ENCODE results near the gene ADD1.

ADD1 gene

GRCh38 chr4:2823671-2824328, 19.8 kb upstream of the ADD1 start:
- no peak for DNase-seq

- no peak for DNase-seq
Observed at GRCh38 chr4:2824329-2824835, 19.3 kb upstream of the ADD1 start.

DNA sequence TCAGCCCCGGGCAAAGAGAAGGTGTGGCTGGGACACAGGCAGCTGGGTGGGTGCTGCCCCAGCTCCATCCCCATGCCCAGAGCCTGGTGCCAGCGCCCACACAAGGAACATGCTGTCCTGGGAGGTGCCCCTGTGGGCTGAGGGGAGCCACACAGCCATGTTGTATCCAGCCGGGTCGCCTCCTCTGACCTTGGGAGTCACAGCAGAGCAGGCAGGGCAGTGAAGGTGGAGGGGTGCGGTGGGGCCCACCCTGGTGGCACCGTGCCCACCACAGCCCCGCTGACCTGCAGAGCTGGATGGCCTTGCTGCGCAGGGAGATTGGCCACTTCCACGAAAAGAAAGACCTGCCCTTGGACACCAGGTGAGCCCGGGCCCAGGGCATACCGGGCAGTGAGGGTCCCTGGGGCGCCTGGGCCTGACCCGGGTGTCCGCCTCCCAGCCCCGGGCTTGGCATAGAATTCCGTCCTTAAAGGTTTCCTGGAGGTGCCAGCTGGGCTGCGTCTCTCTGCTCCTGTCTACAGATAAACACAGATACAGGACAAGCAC, 18.7 kb upstream of the ADD1 start:
- DNase-seq: no peak

DNA sequence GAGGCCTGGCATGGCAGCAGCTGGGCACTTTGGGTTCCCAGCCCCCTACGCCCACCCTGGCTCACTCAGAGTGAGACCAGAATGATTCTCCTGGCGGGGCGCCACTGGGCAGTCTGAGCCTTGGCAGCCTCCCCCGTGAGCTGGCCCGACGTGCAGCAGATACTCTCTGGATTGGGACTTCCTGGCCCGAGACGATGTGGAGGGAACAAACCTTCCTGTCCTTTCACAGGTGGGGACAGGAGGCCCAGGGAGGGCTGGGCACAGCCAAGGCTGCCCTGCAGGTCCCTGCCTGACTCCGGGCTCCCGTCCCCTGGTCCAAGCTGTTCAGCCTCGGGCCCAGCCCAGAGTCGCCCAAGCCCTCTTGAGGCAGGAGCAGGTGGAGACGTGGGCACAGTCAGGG, 17.9 kb upstream of the ADD1 start:
- no peak for DNase-seq

GRCh38 chr4:2827071-2827873, 16.4 kb upstream of the ADD1 start:
- DNase-seq: no peak

DNA sequence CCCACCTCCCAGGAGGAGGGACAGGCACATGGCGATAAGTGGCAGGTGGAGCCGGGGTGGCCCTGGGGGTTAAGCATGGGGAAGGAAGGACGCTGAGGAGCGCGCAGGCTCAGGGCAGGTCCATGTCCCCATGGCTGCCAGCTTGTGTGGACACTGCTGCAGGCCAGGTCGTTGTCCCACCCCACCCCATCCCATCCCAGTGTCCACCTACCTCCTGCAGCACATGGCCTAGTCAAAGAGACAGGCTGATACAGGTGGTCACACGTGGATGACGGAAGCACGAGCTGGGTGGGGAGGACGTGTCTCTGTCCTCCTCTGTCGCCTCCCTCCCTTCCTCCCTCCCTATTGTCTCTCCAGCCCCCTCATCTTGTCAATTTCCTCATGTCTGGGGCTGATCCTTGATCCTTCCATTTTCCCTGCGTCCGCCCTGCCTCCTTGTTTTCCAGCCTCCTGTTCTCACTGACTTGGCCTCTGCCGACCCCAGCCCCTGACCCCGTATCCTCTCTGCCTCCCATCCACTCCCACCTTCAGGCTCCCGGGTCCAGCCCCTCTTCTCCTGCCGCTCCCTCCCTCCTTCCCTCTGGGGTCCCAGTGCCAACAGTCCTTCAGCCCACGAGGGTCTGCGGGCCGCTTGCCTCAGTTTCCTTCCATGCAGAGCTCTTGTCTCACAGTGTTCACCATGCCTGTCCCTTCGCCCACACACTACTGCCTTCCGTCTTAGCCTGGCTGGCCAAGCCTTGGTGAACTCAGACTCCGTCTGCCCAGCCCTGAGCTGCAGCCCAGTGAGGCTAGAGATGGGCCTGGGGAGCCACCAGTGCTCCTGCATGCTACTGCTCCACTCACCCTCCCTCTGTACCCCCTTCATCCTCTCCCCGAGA, 15.5 kb upstream of the ADD1 start:
- no peak for DNase-seq

DNA sequence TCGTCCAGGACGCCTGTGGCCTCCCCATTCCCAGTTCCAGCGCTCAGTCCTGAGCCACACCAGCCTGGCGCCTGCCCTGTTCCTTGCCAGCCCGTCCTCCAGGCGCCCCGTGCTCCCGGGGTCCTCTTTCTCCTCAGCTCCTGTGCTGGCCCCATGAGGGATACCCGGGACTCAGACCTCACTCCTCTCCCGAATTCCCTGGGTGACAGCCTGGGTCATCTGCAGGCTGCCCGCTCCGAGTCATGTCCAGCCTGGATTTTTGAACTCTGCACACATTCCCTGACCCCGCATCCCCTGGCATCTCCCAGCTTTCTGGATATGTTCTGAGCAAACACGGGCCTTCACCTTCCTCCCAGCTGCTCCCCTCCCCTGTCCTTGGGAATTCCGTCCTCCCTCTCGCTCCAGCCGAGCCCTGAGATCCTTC, 14.9 kb upstream of the ADD1 start:
- DNase-seq: no peak

DNA sequence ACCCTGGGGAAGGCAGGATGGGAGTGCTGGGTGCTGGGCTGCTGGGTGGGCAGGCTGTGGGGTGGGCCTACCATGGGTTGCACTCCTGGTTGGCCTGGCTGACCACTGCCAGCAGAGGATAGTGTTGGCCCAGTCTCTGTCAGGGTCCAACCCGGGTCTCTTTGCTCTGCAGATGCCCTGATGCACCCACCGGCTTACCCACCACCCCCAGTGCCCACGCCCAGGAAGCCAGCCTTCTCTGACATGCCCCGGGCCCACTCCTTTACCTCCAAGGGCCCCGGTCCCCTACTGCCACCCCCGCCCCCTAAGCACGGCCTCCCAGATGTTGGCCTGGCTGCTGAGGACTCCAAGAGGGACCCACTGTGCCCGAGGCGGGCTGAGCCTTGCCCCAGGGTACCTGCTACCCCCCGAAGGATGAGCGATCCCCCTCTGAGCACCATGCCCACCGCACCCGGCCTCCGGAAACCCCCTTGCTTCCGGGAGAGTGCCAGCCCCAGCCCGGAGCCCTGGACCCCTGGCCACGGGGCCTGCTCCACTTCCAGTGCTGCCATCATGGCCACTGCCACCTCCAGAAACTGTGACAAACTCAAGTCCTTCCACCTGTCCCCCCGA, 14.2 kb upstream of the ADD1 start:
- DNase-seq: no peak

GRCh38 chr4:2829933-2830451, 13.7 kb upstream of the ADD1 start:
- DNase-seq: no peak

DNA sequence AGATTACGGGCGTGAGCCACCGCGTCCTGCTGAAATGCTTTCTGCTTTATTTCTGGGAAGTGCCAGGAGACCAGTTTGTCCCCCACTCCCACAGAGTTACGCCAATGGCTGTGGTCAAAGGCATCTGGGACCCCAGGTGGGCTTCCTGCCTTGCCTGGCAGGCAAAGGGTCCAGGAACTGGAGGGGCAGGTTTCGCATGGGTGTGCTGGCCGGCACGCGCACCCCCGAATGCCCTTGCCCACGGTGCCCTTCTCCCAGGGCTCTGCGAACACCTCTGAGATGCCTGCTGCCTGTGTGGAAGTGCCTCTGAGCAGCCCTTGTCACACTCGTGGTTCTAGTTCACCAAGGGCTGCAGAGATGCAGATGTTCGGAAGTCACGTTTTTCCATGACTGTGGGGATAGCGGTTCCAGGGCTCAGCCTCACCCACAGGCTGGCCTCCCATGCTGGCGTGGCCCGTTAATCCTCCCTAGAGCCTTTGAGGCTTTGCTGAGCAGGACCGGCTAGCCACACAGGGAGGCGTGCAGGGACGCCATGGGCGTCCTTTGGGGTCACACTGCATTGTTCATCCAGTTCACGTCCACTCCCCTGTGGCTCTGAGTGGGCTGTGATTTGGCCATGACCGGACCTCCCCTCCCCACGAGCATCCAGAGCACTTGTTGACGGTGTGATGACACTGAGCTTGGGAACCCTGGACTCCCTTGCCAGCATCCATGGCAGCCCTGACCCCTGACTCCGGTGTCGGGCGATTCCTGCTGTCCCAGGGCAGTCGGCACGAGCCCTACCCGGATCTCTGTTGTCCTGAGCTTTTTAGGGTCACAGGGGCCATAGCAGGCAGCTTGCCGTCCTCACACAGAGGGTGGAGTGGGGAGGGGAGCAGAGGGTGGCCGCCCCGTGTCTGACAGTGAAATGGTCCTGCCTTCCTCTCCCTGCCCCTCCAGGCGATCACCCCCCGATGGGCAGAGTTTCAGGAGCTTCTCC, 12.7 kb upstream of the ADD1 start:
- no peak for DNase-seq

DNA sequence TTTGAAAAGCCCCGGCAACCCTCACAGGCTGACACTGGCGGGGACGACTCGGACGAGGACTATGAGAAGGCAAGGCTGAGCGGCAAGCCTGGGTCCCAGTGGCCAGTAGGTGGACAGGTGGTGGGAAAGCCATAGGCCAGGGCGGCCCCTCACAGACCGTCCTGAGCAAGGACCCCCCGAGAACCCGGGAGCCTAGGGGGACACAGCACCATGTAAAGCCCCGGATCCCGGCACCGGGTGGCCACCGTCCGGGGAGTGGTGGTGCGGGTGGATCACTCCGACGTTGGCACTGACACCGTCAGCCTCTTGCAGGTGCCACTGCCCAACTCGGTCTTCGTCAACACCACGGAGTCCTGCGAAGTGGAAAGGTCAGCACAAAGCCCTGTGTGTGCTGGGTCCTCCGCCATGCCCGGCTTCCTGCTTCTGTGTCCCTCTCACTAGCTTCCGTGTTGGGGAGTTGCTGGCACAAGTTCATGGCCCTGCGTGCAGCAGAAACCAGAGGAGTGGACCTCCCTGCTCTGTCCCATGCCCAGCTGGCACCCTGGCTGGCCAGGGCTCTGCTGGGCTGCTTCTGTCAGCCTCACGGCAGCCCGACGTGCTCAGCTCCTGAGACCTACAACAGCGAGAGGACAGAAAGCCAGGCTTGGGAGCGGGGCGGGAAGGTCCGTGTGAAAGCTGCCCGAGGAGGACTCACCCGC, 11.9 kb upstream of the ADD1 start:
- no peak for DNase-seq

- no peak for DNase-seq
Observed at GRCh38 chr4:2832309-2832980, 11.2 kb upstream of the ADD1 start.

- DNase-seq: no peak
Observed at GRCh38 chr4:2832981-2833670, 10.5 kb upstream of the ADD1 start.

DNA sequence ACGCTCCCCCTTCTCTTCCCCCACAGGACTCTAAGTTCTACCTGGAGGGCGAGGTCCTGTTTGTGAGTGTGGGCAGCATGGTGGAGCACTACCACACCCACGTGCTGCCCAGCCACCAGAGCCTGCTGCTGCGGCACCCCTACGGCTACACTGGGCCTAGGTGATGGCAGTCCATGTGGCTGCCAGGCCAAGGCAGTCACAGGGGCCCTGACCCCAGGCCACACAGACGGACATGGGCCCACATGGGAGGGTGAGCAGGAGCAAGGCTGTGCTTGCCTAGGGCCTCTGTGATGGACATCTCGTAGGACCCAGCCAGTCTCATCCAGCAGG, 10.0 kb upstream of the ADD1 start:
- DNase-seq: no peak

- no peak for DNase-seq
Observed at GRCh38 chr4:2834001-2834921, 9.4 kb upstream of the ADD1 start.

DNA sequence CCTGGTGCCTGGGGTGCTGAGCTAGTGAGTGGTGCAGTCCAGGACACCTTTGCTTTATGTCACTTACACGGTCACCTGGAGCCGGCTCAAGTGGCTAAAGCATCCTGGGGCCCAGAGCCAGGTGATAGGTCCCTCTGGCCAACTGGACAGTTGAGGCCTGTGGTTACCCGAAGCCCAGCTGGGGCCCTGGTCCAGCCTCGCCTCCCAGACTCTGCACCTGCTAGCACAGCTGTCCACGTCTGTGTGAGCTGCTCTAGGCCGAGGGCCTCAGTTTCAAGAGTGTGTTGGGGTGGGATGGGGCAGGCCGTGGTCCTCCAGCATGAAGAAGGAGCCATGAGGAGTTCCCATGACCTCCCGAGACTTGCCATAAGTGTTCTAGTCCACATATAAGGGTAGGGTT, 7.7 kb upstream of the ADD1 start:
- no peak for DNase-seq

DNA sequence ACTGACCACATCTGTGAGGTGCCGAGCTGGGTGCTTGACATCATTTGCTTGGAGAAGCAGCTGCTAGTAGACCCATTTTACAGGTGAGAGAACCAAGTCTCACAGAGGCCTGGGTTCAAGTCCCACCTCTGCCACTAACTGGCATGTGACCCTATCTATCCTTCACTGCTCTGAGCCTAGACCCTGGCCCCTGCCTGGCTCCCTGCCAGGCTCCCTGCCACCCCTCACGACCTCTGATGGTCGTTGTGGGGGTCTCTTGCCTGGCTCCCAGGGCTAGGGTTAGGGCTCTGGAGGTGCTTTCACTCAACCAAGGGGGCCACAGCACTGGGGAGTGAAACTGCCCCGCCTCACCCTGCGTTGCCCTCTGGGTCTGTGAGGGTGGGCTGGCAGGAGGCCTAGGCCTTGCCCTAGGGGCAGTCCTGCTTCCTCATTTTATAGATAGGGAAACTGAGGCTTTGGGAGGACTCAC, 7.2 kb upstream of the ADD1 start:
- no peak for DNase-seq
